ENCODE results near the gene ACACB.

The ACACB gene

DNA sequence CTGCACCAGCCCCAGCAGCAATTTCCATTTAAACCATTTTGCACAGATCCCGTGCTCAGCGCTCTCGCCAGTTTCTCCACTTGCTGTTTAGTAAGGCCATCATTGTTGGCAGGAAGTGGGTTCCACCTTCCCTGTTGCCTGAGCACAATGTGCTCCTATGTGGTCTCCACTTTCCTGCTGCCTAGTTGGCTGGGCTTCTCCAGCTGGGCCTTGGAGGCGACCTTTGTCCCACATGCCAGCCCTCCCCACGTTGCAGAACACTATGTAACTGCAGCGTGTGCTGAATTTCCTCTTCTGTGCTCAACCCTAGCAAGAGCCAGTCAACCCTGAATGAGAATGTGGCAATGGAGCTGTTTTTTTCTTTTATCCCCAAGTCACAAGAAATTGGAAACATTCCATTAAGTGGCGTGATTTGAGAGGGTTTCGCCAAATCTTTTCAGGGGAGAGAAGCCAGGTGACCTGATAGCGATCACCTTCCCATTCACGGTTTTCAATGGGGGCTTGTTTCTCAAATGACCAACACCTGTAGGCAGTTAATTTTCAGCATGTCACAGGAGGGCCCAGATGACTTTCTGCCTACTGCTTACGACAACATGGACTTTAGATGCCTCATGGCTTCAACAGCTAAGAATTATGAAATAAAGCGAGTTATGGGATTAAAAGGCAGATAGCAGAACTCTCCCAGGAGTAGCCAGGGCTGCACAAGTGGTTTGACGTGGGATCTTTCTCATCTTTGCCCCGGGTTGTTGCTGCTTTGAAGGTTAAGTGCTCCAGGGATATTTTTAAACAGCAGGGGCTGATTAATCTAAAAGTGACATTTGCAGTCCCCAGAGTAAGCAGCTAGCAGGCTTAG lies at the start of gene ACACB:
Gene ACACB, plus strand, starts transcription at position 830 of the 853 bp plus-strand sequence. CDS start 22,819 bp downstream, outside the sequence.
- DNase-seq (ENCODE audit: low read depth, low spot score) = no peak

DNA sequence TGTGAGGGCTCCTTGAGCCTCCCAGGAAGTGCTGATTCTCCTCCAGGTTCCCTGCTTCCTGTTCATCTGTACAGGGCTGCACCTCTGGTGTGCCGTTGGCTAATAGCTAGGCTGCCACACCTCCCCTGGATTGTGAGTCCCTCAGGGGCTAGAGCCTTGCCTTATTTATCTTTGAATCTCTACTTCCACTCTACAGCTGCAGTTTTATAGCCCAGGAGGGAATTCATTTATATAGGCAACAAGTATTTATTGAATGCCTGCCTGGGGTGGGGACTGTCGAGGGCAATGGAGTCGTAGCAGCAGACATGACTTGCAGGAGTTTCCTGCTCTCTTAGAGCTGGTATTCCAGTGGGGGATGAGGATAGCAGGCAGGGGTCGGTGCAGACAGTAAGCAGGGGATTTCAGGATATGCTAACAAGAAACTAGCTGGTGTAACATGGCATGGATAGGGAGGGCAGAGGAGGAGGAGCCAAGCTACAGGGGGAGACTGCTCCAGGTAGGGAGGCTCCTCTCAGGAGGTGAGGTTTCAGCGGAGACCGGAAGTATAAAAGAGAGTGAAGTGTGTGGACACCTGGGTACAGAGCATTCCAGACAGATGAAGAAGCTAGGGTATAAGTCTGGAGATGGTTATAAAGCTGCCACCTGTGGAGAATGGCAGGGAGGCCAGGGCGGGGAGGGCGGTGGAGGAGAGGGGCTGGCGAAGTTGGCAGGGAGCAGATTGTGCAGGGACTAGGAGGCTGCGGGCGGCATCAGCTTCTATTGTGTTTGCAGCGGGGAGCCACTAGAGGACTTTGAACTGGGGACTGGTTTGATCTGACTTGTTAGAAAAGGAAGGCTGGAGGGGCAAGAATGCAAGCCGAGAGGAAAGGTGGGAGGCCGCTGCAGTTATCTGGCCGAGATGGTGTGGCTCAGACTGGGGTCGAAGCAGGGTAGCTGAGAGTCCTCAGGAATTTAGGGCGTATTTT lies 46.8 kb upstream of the ACACB start:
- no peak for DNase-seq (ENCODE audit: low read depth, low spot score)

DNA sequence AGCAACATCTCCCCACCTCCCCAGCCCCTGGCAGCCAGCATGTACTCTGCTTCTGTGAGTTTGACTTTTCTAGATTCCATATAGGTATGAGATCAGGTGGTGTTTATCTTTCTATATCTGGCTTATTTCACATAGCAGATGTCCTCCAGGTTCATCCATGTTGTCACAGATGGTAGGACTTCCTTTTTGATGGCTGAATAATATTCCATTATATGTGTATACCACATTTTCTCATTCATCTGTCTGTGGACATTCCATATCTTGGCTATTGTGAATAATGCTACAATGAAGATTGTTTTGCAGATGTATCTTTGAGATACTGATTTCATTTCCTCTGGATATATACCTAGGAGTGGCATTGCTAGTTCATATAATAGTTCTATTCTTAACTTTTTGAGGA lies 41.5 kb upstream of the ACACB start:
- no peak for DNase-seq (ENCODE audit: low read depth, low spot score)

DNA sequence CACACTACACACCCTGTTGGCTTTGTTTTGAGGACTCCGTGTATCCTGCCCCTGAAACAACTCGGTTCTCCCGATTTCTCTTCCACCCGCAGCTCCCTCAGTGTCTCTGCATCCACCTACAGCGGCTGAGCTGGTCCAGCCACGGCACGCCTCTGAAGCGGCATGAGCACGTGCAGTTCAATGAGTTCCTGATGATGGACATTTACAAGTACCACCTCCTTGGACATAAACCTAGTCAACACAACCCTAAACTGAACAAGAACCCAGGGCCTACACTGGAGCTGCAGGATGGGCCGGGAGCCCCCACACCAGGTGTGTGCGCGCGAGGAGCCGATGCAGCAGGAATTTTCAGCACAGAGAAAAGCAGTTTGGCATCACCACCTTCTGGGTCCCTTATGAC lies 33.6 kb upstream of the ACACB start:
- no peak for DNase-seq (ENCODE audit: low read depth, low spot score)

DNA sequence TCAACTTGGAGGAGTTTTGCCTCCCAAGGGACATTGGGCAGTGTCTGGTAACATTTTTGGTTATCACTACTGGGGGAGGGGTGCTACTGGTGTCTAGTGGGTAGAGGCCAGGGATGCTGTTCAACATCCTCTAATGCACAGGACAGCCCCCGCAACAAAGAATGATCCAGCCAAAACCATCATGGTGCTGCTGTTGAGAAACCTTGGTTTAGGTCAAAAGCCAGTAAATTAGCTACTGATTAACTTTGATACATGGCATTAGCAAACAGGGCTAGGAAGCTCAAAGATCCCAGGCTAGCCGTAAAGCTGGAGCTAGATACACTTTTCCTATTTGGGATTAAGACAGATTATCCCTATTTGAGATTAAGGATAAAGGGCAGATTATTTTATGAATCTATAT lies 32.0 kb upstream of the ACACB start:
- no peak for DNase-seq (ENCODE audit: low read depth, low spot score)

DNA sequence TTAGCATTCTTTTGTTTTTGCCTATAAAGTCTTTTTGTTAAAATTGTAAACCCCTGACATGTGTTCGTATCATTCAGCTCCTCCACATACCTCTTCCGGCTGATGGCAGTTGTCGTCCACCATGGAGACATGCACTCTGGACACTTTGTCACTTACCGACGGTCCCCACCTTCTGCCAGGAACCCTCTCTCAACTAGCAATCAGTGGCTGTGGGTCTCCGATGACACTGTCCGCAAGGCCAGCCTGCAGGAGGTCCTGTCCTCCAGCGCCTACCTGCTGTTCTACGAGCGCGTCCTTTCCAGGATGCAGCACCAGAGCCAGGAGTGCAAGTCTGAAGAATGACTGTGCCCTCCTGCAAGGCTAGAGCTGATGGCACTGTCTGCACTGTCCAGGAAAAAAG lies 30.8 kb upstream of the ACACB start:
- no peak for DNase-seq (ENCODE audit: low read depth, low spot score)

DNA sequence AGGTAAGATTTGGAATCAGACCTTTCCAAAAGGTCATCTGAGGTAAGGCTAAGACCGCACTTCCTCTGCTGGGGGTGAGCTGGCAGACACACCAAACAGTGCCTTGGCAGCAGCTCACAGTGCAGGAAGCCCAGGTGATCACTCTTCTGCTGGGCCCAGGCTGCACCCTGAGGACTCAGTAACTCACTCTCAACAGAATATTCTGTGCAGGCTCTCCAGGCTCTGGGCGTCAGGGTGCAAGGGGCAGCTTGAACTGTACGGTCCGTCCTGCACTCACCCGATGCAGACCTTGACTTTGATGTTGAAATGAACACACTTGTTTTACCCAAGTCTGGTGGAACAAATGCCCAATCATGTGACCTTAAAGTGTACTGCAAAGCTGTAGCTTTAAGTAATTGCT lies 29.1 kb upstream of the ACACB start:
- no peak for DNase-seq (ENCODE audit: low read depth, low spot score)

DNA sequence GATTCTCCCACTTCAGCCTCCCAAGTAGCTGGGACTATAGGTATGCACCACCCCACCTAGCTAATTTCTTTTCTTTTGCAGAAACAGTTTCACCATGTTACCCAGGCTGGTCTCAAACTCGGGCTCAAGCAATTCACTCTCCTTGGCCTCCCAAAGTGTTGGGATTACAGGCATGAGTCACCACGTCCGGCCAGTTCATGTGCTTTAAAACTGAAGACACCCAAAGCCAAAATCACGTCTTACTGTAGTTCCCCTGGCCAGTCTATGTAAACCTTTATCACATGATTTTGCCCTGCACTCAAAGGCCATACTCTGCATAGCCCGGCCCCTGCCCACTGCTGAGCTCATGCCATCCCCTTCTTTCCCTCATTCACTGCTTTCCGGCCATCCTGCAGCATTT lies 27.6 kb upstream of the ACACB start:
- DNase-seq (ENCODE audit: low read depth, low spot score) = no peak

DNA sequence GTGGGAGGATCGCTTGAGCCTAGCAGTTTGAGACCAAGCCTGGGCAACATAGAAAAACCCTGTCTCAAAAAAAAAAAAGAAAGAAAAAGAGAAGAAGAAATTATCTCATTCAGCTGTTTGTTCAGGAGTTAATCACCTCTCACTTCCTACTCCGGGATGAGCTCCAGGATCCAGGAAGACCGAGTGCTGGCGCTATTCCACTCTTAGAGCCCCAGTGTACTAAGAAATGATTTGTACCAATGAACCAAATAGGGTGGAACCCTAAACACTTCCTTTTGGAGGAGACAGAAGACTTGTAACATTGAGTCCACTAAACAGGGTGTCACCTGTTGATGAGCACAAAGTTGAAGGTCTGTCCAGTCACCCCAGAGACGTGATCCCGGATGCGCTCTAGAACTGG lies 26.7 kb upstream of the ACACB start:
- DNase-seq (ENCODE audit: low read depth, low spot score) = no peak

DNA sequence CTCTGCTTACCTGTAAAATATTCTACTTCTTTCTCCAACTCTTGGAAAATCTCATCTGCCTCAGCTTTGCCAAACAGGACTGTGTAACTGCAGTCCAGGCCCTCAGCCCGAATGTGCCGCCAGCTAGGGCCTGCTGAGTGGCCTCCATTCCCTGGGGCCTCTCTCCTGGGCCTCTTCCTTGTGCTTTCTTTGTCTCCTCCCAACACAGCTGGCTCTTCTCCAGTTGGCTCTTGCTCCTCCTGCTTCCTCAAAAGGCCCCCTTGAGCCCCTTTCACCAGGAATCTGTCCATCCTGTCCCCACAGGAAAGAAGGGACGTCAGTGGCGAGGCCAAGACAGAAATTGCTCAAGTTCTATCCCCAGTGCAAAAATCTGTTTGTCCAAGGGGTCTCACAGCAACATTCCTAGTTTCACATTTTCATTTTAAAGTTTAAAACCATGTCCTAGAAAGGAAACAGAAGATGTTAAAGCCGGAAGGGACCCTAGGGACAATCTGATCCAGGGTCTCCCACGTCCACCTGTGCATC lies 23.8 kb upstream of the ACACB start:
- DNase-seq (ENCODE audit: low read depth, low spot score) = no peak

DNA sequence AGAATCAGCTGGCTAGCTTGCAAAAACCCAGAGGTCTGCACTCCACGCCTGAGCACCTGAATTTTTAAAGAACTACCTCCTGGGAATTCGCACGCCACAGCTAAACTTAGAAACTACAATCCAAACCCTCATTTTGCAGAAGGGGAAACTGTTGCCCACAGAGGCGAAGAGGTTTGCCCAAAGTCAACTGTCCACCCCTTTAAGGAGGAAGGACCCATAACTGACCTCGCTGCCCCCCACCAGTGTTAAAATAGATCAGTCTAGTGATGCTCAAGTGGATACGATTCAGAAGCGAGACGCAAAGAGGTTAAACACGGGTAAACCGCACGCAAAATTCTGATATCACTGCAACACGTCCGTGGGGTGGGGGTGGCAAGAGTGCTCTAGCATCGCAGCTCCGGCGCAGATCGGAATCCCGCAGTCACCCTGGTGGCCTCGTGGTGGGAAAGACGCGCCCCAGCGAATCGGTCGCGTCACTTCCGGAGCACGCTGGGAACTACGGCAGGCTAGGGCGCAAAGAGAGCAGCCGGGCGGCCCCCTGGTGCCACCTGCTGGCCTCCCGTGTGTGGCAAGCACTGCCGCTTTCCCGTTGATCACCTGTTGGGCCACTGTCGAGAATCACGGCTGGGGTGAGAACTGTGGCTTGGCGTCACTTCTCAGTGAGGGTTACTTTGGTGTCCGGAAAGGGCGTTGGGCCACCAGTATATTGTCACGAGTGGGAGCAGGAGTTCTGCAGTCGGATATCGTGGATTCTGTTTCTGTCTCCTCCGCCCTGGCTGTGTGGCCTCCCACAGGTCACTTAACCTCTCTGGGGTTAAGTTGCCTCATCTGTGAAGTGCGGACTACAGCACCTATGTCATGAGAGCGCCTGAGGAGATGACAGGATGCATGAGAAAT lies 23.1 kb upstream of the ACACB start, which contains the start of gene ALKBH2:
Gene ALKBH2, minus strand, starts transcription at position 451 of the 897 bp plus-strand sequence. CDS start 686 bp downstream, outside the sequence.
- DNase-seq (ENCODE audit: low read depth, low spot score) = peak; percentile 91

DNA sequence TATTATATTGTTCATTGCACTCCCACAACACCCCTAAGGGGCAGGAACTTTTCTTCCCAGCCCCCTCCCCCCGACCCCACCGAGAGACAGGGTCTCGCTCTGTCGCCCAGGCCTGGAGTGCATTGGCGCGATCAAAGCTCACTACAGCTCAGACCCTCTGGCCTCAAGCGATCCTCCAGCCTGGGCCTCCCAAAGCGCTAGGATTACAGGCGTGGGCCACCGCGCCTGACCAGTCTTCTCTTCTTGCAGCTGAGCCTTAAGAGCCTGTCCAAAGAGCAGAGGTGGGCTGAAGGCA lies 19.3 kb upstream of the ACACB start:
- DNase-seq (ENCODE audit: low read depth, low spot score) = no peak

DNA sequence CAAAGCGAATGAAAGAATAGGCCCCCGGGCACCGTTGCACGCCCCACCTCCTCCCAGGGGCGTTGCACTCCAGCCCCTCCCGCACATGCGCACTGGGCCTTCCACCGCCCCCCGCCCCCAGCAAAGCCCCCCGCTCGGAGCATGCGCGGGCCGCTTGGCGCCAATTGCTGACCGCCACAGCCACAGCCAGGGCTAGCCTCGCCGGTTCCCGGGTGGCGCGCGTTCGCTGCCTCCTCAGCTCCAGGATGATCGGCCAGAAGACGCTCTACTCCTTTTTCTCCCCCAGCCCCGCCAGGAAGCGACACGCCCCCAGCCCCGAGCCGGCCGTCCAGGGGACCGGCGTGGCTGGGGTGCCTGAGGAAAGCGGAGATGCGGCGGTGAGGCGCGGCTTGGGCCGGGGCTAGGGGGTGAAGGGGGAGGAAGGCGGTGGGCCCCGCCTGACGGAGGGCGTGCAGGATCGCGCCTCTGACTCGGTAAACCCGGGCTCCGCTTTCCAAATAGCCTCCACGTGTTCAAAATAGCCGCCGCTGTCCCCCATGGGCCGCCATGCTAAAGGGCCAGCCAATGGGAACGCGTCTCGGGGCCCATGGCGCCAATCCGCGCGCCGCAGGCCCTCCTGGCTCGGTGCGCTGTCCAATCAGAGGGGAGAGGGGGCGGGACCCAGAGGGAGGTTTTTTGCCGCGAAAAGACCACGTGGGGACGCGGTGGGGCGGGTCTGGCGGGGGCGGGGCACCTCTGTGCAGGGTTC lies 18.8 kb upstream of the ACACB start, which contains the start of gene UNG:
Gene UNG, plus strand, starts transcription at position 163 of the 748 bp plus-strand sequence. Its CDS starts 83 bp downstream, at position 246.
- DNase-seq (ENCODE audit: low read depth, low spot score) = peak; percentile 96

DNA sequence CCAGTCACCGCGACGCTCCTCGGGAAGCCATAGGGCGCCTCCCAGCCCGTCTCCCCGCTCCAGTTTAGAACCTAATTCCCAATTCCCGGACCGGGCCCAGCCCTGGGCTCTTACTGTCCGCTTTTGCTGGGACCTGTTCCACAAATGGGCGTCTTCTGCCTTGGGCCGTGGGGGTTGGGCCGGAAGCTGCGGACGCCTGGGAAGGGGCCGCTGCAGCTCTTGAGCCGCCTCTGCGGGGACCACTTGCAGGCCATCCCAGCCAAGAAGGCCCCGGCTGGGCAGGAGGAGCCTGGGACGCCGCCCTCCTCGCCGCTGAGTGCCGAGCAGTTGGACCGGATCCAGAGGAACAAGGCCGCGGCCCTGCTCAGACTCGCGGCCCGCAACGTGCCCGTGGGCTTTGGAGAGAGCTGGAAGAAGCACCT lies 18.2 kb upstream of the ACACB start:
- DNase-seq (ENCODE audit: low read depth, low spot score) = no peak

DNA sequence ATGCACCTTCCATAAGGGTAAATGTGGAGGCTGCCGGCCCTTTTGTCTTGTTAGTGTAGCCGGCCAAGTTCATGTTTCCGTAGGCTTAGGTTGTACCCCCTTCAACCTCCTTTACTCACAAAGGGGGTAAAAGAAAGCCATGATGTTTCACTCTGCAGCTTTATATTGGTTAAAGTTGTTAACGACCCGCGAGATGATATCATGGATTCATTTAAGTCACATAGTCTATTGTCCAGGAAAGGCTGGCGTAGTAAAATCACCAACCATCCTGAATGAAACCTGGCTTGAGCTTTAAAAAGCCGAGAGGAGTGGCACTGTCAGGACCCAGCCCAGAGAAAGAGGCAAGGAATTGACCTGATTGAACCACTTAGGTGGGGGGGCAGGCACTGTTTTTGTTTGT lies 17.7 kb upstream of the ACACB start:
- DNase-seq (ENCODE audit: low read depth, low spot score) = no peak

DNA sequence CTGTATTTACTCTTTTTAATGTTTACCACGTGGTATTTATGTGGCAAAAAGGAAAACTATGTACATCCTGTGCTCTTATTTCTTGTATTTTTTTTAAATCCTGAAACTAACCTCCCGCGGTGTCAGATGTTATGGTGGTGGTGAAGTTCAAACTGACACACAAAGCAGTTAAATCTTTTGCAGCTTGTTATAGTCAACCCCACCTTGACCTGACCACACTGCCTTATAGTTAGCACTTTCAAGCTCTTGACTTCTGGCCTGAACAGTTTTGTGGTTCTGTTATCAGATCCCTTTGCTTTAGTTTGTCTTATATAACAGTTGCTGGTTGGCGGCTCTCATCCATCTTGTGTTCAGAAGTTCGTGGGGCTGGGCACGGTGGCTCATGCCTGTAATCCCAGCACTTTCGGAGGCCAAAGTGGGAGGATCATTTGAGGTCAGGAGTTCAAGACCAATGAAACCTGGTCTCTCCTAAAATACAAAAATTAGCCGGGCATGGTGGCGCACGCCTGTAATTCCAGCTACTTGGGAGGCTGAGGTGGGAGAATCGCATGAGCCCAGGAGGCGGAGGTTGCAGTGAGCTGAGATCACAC lies 16.9 kb upstream of the ACACB start:
- DNase-seq (ENCODE audit: low read depth, low spot score) = no peak

DNA sequence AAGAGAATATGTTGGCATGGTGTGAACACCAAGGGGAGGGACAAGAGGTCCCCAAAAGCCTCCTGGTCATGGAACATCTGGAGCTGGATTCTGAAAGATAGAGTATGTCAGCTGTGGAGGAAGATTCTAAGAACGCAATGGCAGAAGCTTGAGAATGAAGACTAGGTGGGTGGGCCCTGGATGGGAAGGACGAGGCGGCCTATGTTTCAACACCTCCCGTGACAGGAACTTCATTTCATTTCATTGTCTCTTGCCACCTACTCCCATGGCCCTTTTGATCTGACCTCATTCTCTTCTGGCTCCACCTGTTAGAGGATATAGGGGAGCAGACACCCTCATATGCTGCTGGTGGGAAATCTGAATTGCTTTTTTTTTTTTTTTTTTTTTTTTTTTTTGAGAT lies 15.6 kb upstream of the ACACB start:
- DNase-seq (ENCODE audit: low read depth, low spot score) = no peak

DNA sequence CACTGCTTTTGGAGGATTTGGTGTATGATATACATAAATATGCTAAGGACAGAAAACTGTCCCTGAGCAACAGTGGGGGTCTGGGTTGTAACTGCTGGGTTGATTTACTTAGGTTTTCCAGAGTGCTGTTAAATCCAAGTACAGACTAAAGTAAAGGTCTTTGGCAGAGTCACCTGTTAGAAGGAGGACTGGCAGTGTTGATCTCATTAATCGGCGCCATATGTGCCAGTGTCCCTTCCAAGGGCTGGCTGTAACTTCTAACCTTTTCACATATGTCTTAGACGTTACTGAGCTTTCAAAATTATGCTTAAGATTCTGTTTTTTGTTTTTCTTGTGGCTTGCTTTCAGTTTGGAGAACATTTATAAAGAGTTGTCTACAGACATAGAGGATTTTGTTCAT lies 13.9 kb upstream of the ACACB start:
- DNase-seq (ENCODE audit: low read depth, low spot score) = no peak

DNA sequence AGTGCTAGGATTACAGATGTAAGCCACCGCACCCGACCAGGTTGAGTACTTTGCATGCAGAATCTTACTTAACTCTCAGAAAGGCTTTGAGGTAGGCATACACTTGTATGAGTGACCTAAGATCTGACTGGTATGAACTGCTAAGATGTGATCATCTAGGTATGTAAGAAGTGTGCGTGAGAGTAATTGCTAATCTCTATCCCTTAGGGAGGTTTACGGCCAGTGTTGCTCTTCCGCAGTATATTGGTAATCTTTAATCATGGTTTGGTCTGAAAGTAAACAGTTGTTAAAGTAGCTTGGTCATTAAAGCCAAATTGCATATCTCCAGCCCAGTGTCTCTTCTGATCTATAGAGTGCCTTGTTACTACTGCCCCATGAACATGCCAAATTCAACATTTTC lies 11.2 kb upstream of the ACACB start:
- no peak for DNase-seq (ENCODE audit: low read depth, low spot score)

DNA sequence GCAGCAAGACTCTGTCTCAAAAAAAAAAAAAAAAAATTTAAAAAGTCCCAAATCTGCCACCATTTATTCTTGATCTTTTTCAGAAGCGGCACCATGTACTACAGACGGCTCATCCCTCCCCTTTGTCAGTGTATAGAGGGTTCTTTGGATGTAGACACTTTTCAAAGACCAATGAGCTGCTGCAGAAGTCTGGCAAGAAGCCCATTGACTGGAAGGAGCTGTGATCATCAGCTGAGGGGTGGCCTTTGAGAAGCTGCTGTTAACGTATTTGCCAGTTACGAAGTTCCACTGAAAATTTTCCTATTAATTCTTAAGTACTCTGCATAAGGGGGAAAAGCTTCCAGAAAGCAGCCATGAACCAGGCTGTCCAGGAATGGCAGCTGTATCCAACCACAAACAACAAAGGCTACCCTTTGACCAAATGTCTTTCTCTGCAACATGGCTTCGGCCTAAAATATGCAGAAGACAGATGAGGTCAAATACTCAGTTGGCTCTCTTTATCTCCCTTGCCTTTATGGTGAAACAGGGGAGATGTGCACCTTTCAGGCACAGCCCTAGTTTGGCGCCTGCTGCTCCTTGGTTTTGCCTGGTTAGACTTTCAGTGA lies 6.5 kb upstream of the ACACB start:
- no peak for DNase-seq (ENCODE audit: low read depth, low spot score)

Measured in activated naive CD8-positive, alpha-beta T cell treated with anti-CD3 and anti-CD28 coated beads, Interleukin-2, amount 50 U/mL, for 16 hours (primary cell).